ENCODE measurements around the gene RNF207. TPM values are rescaled to one million over a fixed set of nuclear protein-coding genes. Genes with fewer than 3 reads are reported as not detected.

The RNF207 gene
- total RNA-seq, 1 experiment from 2014 or later = 9.2 TPM

DNA sequence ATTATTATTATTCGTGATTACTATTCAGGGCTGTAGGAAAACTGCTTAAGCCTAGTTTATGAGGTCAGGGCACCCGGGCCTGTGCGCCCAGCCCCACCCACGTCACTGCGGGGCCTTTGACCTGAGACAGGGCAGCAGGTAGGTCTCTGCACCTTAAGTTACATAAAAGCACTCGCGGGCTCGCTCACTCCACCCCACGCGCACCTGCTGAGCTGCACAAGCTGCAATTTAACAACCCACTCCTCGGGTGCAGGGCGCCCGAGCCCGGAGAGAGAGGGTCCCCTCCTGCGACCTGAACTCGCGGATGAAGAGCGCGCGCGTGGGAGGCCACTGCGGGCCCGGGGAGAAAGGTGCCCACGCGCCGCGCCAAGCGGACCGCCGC is 29.4 kb downstream of the RNF207 start (continued):
- TF ChIP-seq ZNF317 (CRISPR knock-in tag; IDR thresholded peaks at IDR 0.05; ENCODE audit: borderline replicate concordance, low read depth) = no peak
- TF ChIP-seq JUN (CRISPR knock-in tag; IDR thresholded peaks at IDR 0.05) = no peak
- no peak for TF ChIP-seq KAT7 (CRISPR knock-in tag; IDR thresholded peaks at IDR 0.05; ENCODE audit: borderline replicate concordance)
- no peak for TF ChIP-seq GTF2I (CRISPR knock-in tag; conservative IDR thresholded peaks at IDR 0.05)
- no peak for TF ChIP-seq IRF2 (CRISPR knock-in tag; IDR thresholded peaks at IDR 0.05; ENCODE audit: borderline replicate concordance, low read depth)
- no peak for TF ChIP-seq ZNF219 (CRISPR knock-in tag; IDR thresholded peaks at IDR 0.05; ENCODE audit: borderline replicate concordance)
- TF ChIP-seq CBFB (CRISPR knock-in tag; IDR thresholded peaks at IDR 0.05; ENCODE audit: low read depth) = no peak
- no peak for TF ChIP-seq PRRX2 (CRISPR knock-in tag; IDR thresholded peaks at IDR 0.05)

DNA sequence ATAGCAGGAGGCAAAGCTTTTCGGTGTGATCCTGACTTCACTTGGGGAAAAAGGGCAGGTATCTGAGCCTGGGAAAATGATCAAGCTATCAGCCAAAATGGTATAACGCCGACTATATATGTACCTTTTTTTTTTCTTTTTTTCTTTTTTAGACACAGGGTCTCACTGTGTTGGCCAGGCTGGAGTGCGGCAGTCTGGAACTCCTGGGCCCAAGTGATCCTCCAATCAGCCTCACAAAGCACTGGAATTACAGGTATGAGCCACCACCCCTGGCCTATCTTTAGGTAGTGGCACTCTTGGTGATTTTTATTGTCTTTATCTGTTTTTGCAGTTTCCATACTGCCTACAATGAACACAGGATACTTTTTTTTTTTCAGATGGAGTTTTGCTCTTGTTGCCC is 31.2 kb downstream of the RNF207 start:
- H3K4me3 Mint-ChIP-seq = peak overlapping the region; percentile 72; the same call in 1 of the 2 replicates
- CTCF ChIA-PET = interaction anchor here (0.7 to 21.4 kb wide), 7 partner anchors 11 to 201 kb away, joined by 3 to 489 read pairs (median 21); partner anchors contain the start of genes GPR153, RNF207 and RPL22
- H3K4me1 Mint-ChIP-seq = peaks cover 57% of the 10 kb centered on the region
- ATAC-seq (no peak), DNase-seq (ENCODE audit: low spot score) (no peak)
- TF ChIP-seq GRHL2 (CRISPR knock-in tag; IDR thresholded peaks at IDR 0.05; ENCODE audit: insufficient replicate concordance, severe bottlenecking) (no peak), ZNF121 (CRISPR knock-in tag; IDR thresholded peaks at IDR 0.05) (peak; percentile 91)
- POLR2A ChIA-PET = interaction anchor here (4.6 kb wide), 1 partner anchor 10 kb away, joined by 22 read pairs; no protein-coding TSS in a partner anchor
- H3K27me3 Mint-ChIP-seq (ENCODE audit: low read depth) = no peaks in the 10 kb centered on the region
- peaks cover 21% of the 10 kb centered on the region for H3K36me3 Mint-ChIP-seq
- no peak overlapping the region for H3K27ac Mint-ChIP-seq
- H3K9me3 Mint-ChIP-seq = no peaks in the 10 kb centered on the region

DNA sequence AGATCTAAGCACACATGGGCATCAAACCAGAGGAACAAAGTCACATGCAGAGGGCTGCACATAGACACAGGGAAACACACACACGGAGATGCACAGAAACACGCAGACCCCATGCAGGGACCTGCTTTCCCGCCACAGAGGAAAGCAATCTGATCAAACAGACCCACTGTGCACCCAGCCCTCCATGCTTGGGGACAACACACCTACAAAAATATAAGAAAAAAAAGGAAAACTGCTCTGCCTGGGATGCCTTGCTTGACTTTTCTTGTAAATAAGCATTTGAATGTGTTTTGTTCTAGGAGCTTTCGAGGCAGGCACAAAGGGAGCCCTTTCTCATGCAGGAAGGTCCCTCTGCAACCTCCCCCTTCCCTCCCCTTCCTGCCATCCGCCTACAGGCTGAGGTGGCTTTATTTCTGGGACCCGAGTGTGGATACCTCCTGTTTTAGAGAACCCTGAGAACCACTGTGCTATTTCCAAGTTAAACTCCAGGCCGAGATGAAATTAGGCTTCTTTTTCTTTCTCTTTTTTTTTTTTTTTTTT is 33.4 kb downstream of the RNF207 start:
- peaks cover under 1% of the 10 kb centered on the region; the same call in 1 of the 2 replicates for H3K36me3 Mint-ChIP-seq
- H3K4me1 Mint-ChIP-seq = peaks cover 59% of the 10 kb centered on the region
- DNase-seq (ENCODE audit: low spot score) = no peak
- H3K27ac Mint-ChIP-seq = peak overlapping the region; percentile 99
- ChIA-PET CTCF (interaction anchor here (0.5 to 21.4 kb wide), 65 partner anchors 9 to 258 kb away, joined by 3 to 489 read pairs (median 5); partner anchors contain the start of genes ACOT7, GPR153, HES2 and RNF207), POLR2A (interaction anchor here (1.1 to 4.6 kb wide), 5 partner anchors 8 to 39 kb away, joined by 4 to 22 read pairs (median 8); partner anchors contain the start of gene RNF207)
- peak; percentile 23 for ATAC-seq
- H3K27me3 Mint-ChIP-seq (ENCODE audit: low read depth) = peaks cover 9% of the 10 kb centered on the region
- H3K9me3 Mint-ChIP-seq = no peaks in the 10 kb centered on the region
- H3K4me3 Mint-ChIP-seq = peak overlapping the region; percentile 59
- TF ChIP-seq, protein P1, sequence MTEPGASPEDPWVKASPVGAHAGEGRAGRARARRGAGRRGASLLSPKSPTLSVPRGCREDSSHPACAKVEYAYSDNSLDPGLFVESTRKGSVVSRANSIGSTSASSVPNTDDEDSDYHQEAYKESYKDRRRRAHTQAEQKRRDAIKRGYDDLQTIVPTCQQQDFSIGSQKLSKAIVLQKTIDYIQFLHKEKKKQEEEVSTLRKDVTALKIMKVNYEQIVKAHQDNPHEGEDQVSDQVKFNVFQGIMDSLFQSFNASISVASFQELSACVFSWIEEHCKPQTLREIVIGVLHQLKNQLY (CRISPR knock-in tag; IDR thresholded peaks at IDR 0.05) = no peak
- TF ChIP-seq FOXK1 (CRISPR knock-in tag; IDR thresholded peaks at IDR 0.05) (peak; percentile 21; the same call in 1 of the 2 replicates), ZNF232 (CRISPR knock-in tag; IDR thresholded peaks at IDR 0.05) (0 out of 2 replicates have a peak, but pooled peaks have one; percentile 46), KAT7 (CRISPR knock-in tag; IDR thresholded peaks at IDR 0.05; ENCODE audit: borderline replicate concordance) (no peak), SP1 (CRISPR knock-in tag; conservative IDR thresholded peaks at IDR 0.05) (peak; percentile 59), RELA (CRISPR knock-in tag; IDR thresholded peaks at IDR 0.05; ENCODE audit: borderline replicate concordance) (no peak), CREM (CRISPR knock-in tag; IDR thresholded peaks at IDR 0.05) (0 out of 2 replicates have a peak, but pooled peaks have one; percentile 54), ESRRA (CRISPR knock-in tag; IDR thresholded peaks at IDR 0.05; ENCODE audit: borderline replicate concordance) (no peak), NR3C1 (CRISPR knock-in tag; conservative IDR thresholded peaks at IDR 0.05; ENCODE audit: low read depth) (no peak)
- TF ChIP-seq, protein P2, sequence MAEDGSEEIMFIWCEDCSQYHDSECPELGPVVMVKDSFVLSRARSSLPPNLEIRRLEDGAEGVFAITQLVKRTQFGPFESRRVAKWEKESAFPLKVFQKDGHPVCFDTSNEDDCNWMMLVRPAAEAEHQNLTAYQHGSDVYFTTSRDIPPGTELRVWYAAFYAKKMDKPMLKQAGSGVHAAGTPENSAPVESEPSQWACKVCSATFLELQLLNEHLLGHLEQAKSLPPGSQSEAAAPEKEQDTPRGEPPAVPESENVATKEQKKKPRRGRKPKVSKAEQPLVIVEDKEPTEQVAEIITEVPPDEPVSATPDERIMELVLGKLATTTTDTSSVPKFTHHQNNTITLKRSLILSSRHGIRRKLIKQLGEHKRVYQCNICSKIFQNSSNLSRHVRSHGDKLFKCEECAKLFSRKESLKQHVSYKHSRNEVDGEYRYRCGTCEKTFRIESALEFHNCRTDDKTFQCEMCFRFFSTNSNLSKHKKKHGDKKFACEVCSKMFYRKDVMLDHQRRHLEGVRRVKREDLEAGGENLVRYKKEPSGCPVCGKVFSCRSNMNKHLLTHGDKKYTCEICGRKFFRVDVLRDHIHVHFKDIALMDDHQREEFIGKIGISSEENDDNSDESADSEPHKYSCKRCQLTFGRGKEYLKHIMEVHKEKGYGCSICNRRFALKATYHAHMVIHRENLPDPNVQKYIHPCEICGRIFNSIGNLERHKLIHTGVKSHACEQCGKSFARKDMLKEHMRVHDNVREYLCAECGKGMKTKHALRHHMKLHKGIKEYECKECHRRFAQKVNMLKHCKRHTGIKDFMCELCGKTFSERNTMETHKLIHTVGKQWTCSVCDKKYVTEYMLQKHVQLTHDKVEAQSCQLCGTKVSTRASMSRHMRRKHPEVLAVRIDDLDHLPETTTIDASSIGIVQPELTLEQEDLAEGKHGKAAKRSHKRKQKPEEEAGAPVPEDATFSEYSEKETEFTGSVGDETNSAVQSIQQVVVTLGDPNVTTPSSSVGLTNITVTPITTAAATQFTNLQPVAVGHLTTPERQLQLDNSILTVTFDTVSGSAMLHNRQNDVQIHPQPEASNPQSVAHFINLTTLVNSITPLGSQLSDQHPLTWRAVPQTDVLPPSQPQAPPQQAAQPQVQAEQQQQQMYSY (CRISPR knock-in tag; IDR thresholded peaks at IDR 0.05) = no peak
- TF ChIP-seq, protein P3, sequence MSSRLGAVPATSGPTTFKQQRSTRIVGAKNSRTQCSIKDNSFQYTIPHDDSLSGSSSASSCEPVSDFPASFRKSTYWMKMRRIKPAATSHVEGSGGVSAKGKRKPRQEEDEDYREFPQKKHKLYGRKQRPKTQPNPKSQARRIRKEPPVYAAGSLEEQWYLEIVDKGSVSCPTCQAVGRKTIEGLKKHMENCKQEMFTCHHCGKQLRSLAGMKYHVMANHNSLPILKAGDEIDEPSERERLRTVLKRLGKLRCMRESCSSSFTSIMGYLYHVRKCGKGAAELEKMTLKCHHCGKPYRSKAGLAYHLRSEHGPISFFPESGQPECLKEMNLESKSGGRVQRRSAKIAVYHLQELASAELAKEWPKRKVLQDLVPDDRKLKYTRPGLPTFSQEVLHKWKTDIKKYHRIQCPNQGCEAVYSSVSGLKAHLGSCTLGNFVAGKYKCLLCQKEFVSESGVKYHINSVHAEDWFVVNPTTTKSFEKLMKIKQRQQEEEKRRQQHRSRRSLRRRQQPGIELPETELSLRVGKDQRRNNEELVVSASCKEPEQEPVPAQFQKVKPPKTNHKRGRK (CRISPR knock-in tag; IDR thresholded peaks at IDR 0.05; ENCODE audit: borderline replicate concordance) = no peak
- TF ChIP-seq, protein P4, sequence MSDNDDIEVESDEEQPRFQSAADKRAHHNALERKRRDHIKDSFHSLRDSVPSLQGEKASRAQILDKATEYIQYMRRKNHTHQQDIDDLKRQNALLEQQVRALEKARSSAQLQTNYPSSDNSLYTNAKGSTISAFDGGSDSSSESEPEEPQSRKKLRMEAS (CRISPR knock-in tag; IDR thresholded peaks at IDR 0.05) = 0 out of 2 replicates have a peak, but pooled peaks have one; percentile 6
- TF ChIP-seq, protein P5, sequence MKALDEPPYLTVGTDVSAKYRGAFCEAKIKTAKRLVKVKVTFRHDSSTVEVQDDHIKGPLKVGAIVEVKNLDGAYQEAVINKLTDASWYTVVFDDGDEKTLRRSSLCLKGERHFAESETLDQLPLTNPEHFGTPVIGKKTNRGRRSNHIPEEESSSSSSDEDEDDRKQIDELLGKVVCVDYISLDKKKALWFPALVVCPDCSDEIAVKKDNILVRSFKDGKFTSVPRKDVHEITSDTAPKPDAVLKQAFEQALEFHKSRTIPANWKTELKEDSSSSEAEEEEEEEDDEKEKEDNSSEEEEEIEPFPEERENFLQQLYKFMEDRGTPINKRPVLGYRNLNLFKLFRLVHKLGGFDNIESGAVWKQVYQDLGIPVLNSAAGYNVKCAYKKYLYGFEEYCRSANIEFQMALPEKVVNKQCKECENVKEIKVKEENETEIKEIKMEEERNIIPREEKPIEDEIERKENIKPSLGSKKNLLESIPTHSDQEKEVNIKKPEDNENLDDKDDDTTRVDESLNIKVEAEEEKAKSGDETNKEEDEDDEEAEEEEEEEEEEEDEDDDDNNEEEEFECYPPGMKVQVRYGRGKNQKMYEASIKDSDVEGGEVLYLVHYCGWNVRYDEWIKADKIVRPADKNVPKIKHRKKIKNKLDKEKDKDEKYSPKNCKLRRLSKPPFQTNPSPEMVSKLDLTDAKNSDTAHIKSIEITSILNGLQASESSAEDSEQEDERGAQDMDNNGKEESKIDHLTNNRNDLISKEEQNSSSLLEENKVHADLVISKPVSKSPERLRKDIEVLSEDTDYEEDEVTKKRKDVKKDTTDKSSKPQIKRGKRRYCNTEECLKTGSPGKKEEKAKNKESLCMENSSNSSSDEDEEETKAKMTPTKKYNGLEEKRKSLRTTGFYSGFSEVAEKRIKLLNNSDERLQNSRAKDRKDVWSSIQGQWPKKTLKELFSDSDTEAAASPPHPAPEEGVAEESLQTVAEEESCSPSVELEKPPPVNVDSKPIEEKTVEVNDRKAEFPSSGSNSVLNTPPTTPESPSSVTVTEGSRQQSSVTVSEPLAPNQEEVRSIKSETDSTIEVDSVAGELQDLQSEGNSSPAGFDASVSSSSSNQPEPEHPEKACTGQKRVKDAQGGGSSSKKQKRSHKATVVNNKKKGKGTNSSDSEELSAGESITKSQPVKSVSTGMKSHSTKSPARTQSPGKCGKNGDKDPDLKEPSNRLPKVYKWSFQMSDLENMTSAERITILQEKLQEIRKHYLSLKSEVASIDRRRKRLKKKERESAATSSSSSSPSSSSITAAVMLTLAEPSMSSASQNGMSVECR (CRISPR knock-in tag; IDR thresholded peaks at IDR 0.05; ENCODE audit: borderline replicate concordance) = no peak

Data from WTC11 (cell line).